ENCODE results near the gene TMPO. TPM values are rescaled to one million over a fixed set of nuclear protein-coding genes. Genes with fewer than 3 reads are reported as not detected.

The TMPO gene
- total and polyA plus RNA-seq, 2 of the 4 experiments (the other 2 are of a cell fraction) = 30.0 to 62.0 TPM

DNA sequence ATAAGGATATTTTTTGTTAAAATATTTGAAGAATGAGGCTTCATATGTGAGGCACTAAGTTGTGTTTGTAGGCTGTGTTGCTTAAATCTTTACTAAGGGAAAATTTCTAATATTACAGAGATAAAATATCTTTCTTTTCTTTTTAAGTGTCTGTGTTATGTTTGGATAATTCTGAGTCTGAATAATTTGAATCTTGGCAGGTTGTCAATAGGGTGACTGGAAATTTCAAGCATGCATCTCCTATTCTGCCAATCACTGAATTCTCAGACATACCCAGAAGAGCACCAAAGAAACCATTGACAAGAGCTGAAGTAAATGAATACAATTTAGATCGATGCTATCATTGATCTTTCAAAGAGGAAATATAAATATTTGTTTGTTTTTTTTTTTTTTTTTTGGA, 29.4 kb downstream of the TMPO start:
- no peaks in the 10 kb centered on the region for H3K4me1 ChIP-seq (ENCODE audit: control insufficient read depth, insufficient read depth, low read length)
- no peaks in the 10 kb centered on the region for H3K9me1 ChIP-seq (ENCODE audit: insufficient read depth, low read length)
- no peak overlapping the region for H3K56ac ChIP-seq (ENCODE audit: extremely low read depth, insufficient read depth, low read length)
- no peak overlapping the region for H4K5ac ChIP-seq (ENCODE audit: low read depth, low read length)
- no TSS peak for BruUV-seq (replicated peaks)
- no peak overlapping the region for H3K23ac ChIP-seq (ENCODE audit: low read depth, low read length)
- no peak overlapping the region for H3K4me2 ChIP-seq (ENCODE audit: low read depth, low read length)
- H2BK5ac ChIP-seq (ENCODE audit: low read depth, low read length, poor library complexity, severe bottlenecking) = no peak overlapping the region
- H3K4me3 ChIP-seq (ENCODE audit: insufficient read depth, low read depth, low read length) = no peak overlapping the region
- H2BK20ac ChIP-seq (ENCODE audit: low read depth, low read length) = no peak overlapping the region
- ChIA-PET CTCF (interaction anchor here (0.5 kb wide), 1 partner anchor 1060 kb away, joined by 4 read pairs; no protein-coding TSS in a partner anchor), POLR2A (ENCODE audit: unreplicated experiment) (no interaction called here)
- no peak overlapping the region for H3K27ac ChIP-seq (ENCODE audit: insufficient read depth, low read length)
- ATAC-seq (ENCODE audit: low read depth) = no peak
- no peak overlapping the region for H2BK15ac ChIP-seq (ENCODE audit: low read depth, low read length)
- no peaks in the 10 kb centered on the region for H4K20me1 ChIP-seq (ENCODE audit: insufficient read depth, low read length)
- no peaks in the 10 kb centered on the region for H3K9me3 ChIP-seq (ENCODE audit: control insufficient read depth, insufficient read depth, low read length)
- H3K79me1 ChIP-seq (ENCODE audit: low read depth in 1 of 2, low read length in 2 of 2) = peaks cover 9 to 14% of the 10 kb centered on the region in 2 experiments; a peak in 3 of 4 replicates
- DNase-seq = peak; percentile 8
- H2AFZ ChIP-seq (replicated peaks; ENCODE audit: low read length, poor library complexity) = no peak overlapping the region
- no peak overlapping the region for H3K4ac ChIP-seq (ENCODE audit: low read depth, low read length)
- dilution Hi-C loops (cut with HindIII; ENCODE audit: low sequenced_read_pairs, unreplicated experiment) (no loop called here), in situ Hi-C loops (cut with MboI; ENCODE audit: low sequenced_read_pairs) (no loop called here), intact Hi-C loops (cut with micrococcal nuclease) (no loop called here)
- no peak for TF ChIP-seq MAZ (IDR thresholded peaks at IDR 0.05; ENCODE audit: borderline replicate concordance, low read depth, low read length)
- no peak for TF ChIP-seq CHD1 (IDR thresholded peaks at IDR 0.05; ENCODE audit: low read depth, low read length)
- TF ChIP-seq, protein P1, sequence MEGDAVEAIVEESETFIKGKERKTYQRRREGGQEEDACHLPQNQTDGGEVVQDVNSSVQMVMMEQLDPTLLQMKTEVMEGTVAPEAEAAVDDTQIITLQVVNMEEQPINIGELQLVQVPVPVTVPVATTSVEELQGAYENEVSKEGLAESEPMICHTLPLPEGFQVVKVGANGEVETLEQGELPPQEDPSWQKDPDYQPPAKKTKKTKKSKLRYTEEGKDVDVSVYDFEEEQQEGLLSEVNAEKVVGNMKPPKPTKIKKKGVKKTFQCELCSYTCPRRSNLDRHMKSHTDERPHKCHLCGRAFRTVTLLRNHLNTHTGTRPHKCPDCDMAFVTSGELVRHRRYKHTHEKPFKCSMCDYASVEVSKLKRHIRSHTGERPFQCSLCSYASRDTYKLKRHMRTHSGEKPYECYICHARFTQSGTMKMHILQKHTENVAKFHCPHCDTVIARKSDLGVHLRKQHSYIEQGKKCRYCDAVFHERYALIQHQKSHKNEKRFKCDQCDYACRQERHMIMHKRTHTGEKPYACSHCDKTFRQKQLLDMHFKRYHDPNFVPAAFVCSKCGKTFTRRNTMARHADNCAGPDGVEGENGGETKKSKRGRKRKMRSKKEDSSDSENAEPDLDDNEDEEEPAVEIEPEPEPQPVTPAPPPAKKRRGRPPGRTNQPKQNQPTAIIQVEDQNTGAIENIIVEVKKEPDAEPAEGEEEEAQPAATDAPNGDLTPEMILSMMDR (conservative IDR thresholded peaks at IDR 0.05; ENCODE audit: low read depth, low read length) = no peak
- no peak for TF ChIP-seq RAD21 (IDR thresholded peaks at IDR 0.05; ENCODE audit: low read length)
- WGBS, 2 experiments (ENCODE audit: extremely low coverage in 2 of 2, insufficient read length in 1 of 2) = no CpG with 5 or more reads among the region's 1 CpG
- H2BK120ac ChIP-seq (ENCODE audit: low read depth, low read length) = no peak overlapping the region
- no peaks in the 10 kb centered on the region for H3K27me3 ChIP-seq (ENCODE audit: control insufficient read depth, insufficient read depth, low read length)
- H3K18ac ChIP-seq (ENCODE audit: low read depth, low read length) = no peak overlapping the region
- peaks cover 6% of the 10 kb centered on the region for H3K36me3 ChIP-seq (ENCODE audit: control insufficient read depth, insufficient read depth, low read length)
- H3K9ac ChIP-seq (ENCODE audit: low read depth, low read length) = no peak overlapping the region
- no peak overlapping the region for H4K8ac ChIP-seq (ENCODE audit: low read depth in 2 of 2, low read length in 2 of 2)
- no peak overlapping the region for H3K14ac ChIP-seq (replicated peaks; ENCODE audit: low read depth, low read length)
- no peak overlapping the region for H2AK5ac ChIP-seq (ENCODE audit: low read depth, low read length)
- no peak overlapping the region for H2AK9ac ChIP-seq (replicated peaks; ENCODE audit: low read depth, low read length, poor library complexity)
- no peak overlapping the region for H4K91ac ChIP-seq (ENCODE audit: insufficient read depth, low read depth, low read length)
